Type B pancreatic cell (in vitro differentiated cells): Measurements from ENCODE around the gene RPH3AL. TPM values are rescaled to one million over a fixed set of nuclear protein-coding genes. Genes with fewer than 3 reads are reported as not detected.
"Not testable (repeated sequence)": the region's sequence is repeated elsewhere in the genome, so short reads cannot be mapped to it uniquely, and the experiment has no call there.

Source experiments
- DNase-seq: peaks from one replicate; pipeline ENCODE4 v3.0.0; 2021; ENCODE audit warnings: mixed read lengths; ENCODE audit not compliant: unreplicated experiment; ENCODE audit errors: extremely low spot score
- H3K27ac Mint-ChIP-seq: 2 replicates; pipeline ENCODE4 v1.8.0; 2021; ENCODE audit warnings: mild to moderate bottlenecking, mixed read lengths
- H3K27me3 Mint-ChIP-seq: 2 replicates; pipeline ENCODE4 v1.8.0; 2021; ENCODE audit warnings: mixed read lengths
- H3K36me3 Mint-ChIP-seq: 2 replicates; pipeline ENCODE4 v1.8.0; 2021; ENCODE audit warnings: mixed read lengths
- H3K4me1 Mint-ChIP-seq: one replicate; pipeline ENCODE4 v1.8.0; 2021; ENCODE audit warnings: mixed read lengths; ENCODE audit not compliant: unreplicated experiment
- H3K4me3 Mint-ChIP-seq: 2 replicates; pipeline ENCODE4 v1.8.0; 2021; ENCODE audit warnings: mild to moderate bottlenecking, mixed read lengths
- H3K9me3 Mint-ChIP-seq: 2 replicates; pipeline ENCODE4 v1.8.0; 2021; ENCODE audit warnings: mixed read lengths
- total RNA-seq: library from RNA; stranded (reverse); gene quantifications from 2 replicates; pipeline ENCODE4 v1.2.1, GENCODE V29; 2021; ENCODE audit warnings: low replicate concordance
- TF ChIP-seq, protein P1 (sequence below): fragments of 200-600 bp; sonication (generic); conservative IDR thresholded peaks from 2 replicates; pipeline ENCODE4 v1.5.0; 2021; ENCODE audit warnings: antibody characterized with exemption, mild to moderate bottlenecking

Gene RPH3AL
- total RNA-seq, 1 donor from 2014 or later: 13.5 TPM

DNA sequence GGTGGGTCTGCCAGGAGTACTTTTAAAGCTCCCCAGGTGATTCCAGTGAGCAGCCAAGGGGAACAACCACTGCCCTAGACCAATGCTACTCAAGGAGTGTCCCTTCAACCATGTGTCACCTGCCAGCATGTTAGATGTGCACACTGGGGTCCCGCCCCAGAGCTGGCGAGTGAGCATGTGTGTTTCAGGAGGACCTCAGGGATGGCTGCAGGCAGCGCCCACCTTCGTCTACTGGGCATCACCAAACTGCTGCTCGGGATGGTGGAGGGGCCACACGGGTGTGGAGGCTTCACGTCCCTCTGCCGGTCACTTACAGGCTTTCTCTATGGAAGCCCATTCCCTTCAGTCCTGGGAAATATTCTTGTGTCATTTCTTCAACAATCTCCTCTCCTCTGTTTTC lies 142.2 kb downstream of the RPH3AL start:
- H3K27me3 Mint-ChIP-seq: no peaks in the 10 kb centered on the region
- no peak for DNase-seq
- H3K9me3 Mint-ChIP-seq: peaks cover 13% of the 10 kb centered on the region
- TF ChIP-seq, protein P1, sequence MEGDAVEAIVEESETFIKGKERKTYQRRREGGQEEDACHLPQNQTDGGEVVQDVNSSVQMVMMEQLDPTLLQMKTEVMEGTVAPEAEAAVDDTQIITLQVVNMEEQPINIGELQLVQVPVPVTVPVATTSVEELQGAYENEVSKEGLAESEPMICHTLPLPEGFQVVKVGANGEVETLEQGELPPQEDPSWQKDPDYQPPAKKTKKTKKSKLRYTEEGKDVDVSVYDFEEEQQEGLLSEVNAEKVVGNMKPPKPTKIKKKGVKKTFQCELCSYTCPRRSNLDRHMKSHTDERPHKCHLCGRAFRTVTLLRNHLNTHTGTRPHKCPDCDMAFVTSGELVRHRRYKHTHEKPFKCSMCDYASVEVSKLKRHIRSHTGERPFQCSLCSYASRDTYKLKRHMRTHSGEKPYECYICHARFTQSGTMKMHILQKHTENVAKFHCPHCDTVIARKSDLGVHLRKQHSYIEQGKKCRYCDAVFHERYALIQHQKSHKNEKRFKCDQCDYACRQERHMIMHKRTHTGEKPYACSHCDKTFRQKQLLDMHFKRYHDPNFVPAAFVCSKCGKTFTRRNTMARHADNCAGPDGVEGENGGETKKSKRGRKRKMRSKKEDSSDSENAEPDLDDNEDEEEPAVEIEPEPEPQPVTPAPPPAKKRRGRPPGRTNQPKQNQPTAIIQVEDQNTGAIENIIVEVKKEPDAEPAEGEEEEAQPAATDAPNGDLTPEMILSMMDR: no peak
- no peak overlapping the region for H3K27ac Mint-ChIP-seq
- no peaks in the 10 kb centered on the region for H3K4me1 Mint-ChIP-seq
- H3K36me3 Mint-ChIP-seq: no peaks in the 10 kb centered on the region
- no peak overlapping the region for H3K4me3 Mint-ChIP-seq

DNA sequence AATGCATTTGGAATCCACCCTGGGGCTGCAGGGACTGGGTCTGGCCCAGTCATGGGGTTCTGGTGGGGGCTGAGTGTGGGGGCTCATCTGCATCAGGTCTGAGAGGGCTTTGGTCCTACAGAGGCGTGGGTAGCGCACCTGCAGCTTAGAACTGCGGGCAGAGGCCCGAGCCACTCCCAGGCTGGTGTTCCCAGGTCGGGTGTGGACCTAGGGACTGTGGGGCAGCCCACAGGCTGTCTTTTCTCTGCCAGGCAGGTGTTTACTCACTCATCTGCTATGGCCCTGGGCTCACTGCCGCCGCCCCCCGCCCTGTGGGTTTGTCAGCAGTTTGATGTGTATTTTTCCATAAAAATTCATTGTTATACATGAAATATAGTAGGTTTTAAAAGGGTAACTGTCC lies 144.2 kb downstream of the RPH3AL start:
- Mint-ChIP-seq H3K4me1 (peaks cover 9% of the 10 kb centered on the region), H3K27me3 (peaks cover 3% of the 10 kb centered on the region), H3K4me3 (no peak overlapping the region), H3K9me3 (peaks cover 13% of the 10 kb centered on the region), H3K27ac (no peak overlapping the region), H3K36me3 (no peaks in the 10 kb centered on the region)
- DNase-seq: no peak
- TF ChIP-seq, protein P1: no peak

DNA sequence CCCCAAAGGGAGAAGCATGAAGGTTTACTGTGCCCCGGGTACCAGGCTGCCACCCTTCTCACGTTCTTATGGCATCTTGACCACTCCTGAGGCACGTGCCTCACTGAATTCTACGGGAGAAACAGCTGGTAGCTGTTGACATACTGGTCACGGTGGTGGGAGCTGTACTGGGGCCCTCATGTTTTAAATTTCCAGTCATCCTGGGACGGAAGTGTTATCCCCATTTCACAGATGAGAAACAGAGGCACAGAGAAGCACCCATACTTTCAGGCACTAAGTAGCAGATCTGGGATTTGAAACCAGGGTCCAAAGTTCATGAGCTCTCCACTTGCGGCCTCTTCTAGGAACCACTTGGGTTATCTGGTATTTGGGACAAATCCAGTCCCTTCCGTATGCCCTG lies 144.8 kb downstream of the RPH3AL start:
- TF ChIP-seq, protein P1: no peak
- no peak overlapping the region for H3K27ac Mint-ChIP-seq
- peaks cover 13% of the 10 kb centered on the region for H3K9me3 Mint-ChIP-seq
- H3K27me3 Mint-ChIP-seq: peaks cover 4% of the 10 kb centered on the region
- H3K4me3 Mint-ChIP-seq: no peak overlapping the region
- H3K4me1 Mint-ChIP-seq: peaks cover 13% of the 10 kb centered on the region
- DNase-seq: no peak
- H3K36me3 Mint-ChIP-seq: no peaks in the 10 kb centered on the region

DNA sequence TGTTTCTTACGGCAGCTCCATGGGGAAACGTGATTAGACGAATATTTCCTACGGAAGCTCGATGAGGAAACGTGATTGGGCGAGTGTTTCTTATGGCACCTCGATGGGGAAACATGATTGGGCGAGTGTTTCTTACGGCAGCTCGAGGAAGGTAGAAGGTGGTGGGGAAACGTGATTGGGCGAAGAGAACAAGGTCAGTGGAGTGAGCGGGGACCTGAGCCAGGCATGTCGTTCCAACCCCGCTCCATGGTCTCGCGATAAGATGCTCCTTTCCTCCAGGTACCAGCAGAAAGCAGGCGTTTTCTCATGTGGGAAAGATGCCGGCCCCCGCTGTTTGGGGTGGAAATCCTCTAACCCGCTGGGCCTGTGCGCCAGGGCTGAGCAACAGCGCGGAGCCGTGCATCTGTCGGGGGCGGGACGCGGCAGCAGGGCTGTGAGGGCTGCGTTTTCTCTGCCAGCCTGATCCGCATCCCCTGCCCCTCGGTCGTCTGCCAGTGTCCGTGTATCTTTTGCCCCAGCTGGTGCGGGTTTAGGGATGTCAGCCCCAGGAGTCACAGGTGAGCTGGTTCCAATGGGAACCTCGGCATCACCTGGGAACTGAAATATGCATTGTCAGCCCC lies 145.6 kb downstream of the RPH3AL start:
- H3K27me3 Mint-ChIP-seq: peaks cover 4% of the 10 kb centered on the region
- no peak for DNase-seq
- H3K36me3 Mint-ChIP-seq: no peaks in the 10 kb centered on the region
- TF ChIP-seq, protein P1: no peak
- H3K9me3 Mint-ChIP-seq: peaks cover 13% of the 10 kb centered on the region
- H3K27ac Mint-ChIP-seq: no peak overlapping the region
- H3K4me1 Mint-ChIP-seq: peaks cover 13% of the 10 kb centered on the region
- H3K4me3 Mint-ChIP-seq: no peak overlapping the region

DNA sequence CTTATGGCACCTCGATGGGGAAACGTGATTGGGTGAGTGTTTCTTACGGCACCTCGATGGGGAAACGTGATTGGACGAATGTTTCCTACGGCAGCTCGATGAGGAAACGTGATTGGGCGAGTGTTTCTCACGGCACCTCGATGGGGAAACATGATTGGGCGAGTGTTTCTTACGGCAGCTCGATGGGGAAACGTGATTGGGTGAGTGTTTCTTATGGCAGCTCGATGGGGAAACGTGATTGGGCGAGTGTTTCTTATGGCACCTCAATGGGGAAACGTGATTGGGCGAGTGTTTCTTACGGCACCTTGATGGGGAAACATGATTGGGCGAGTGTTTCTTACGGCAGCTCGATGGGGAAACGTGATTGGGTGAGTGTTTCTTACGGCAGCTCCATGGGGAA lies 146.1 kb downstream of the RPH3AL start:
- DNase-seq, H3K27me3 Mint-ChIP-seq, H3K4me3 Mint-ChIP-seq, H3K36me3 Mint-ChIP-seq, H3K27ac Mint-ChIP-seq: not testable (repeated sequence)
- peaks cover 13% of the 10 kb centered on the region for H3K9me3 Mint-ChIP-seq
- peaks cover 13% of the 10 kb centered on the region for H3K4me1 Mint-ChIP-seq

DNA sequence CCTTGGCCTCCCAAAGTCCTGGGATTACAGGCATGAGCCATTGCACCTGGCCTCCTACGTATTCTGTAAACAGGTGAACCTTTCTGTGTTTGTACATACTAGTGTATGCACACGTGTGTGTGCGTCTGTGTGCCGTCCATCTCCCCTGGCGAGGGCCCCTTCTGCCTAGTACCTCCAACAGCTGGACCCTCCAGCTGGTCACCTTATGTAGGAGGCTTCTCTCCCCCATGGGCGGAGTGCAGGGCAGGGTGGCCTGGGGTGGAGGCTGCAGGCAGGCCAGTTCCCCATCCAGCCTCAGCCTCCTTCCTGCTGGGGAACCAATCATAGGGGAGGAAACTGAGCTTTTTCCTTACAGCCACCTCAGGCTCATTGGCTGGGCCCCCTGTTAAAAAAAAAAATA lies 146.8 kb downstream of the RPH3AL start:
- H3K27ac Mint-ChIP-seq: no peak overlapping the region
- H3K36me3 Mint-ChIP-seq: no peaks in the 10 kb centered on the region
- TF ChIP-seq, protein P1: no peak
- peaks cover 13% of the 10 kb centered on the region for H3K9me3 Mint-ChIP-seq
- no peak for DNase-seq
- no peak overlapping the region for H3K4me3 Mint-ChIP-seq
- peaks cover 4% of the 10 kb centered on the region for H3K27me3 Mint-ChIP-seq
- H3K4me1 Mint-ChIP-seq: peaks cover 13% of the 10 kb centered on the region
